ENCODE data around the gene MTX1.

DNA sequence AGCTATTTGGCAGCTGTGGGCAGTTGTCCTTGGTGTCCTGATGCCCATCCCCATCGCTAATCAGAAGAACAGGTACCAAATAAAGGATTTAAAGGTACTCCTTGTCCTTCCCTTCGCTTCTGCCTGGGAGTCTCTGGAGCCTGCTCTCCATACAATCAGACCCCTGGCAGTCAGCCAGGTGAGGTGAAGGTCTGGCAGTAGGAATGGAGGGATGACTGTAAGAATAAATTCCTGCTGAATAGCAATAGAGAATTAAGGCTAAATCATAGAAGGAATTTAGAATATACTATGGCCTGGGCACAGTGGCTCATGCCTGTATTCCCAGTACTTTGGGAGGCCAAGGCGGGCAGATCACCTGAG lies 10.0 kb upstream of the MTX1 start:
- TF ChIP-seq ZNF274 (IDR thresholded peaks at IDR 0.05; ENCODE audit: low read depth, low read length) (no peak), YY1 (IDR thresholded peaks at IDR 0.05; ENCODE audit: insufficient read depth, insufficient read length) (no peak), SUZ12 (IDR thresholded peaks at IDR 0.05; ENCODE audit: extremely low read depth, insufficient read depth, insufficient read length) (no peak)
